IMR-90 (cell line): Measurements from ENCODE around the gene DYSF. TPM values are rescaled to one million over a fixed set of nuclear protein-coding genes. Genes with fewer than 3 reads are reported as not detected.

Experiments used
- ATAC-seq: fragments of 200-7000 bp; cut with Tn5 transposase; 2 replicates; pipeline ENCODE4 v1.9.1; 2020; ENCODE audit warnings: low read depth, mild to moderate bottlenecking, moderate library complexity
- BruUV-seq: library from RNA; stranded (reverse); fragments of 400-500 nt; replicated peaks from 2 replicates; lab custom pipeline; 2021; lab: Mats Ljungman, UMichigan
- CTCF ChIA-PET: fragments of 300-600 bp; formaldehyde crosslinking; extraction: SDS; loops from one replicate; lab custom pipeline; 2021; ENCODE audit warnings: antibody characterized with exemption; lab: Yijun Ruan, JAX
- POLR2A ChIA-PET: fragments of 300-600 bp; sonication (Branson Sonifier 250); formaldehyde crosslinking; loops from one replicate; lab custom pipeline; 2022; ENCODE audit warnings: antibody characterized with exemption; ENCODE audit not compliant: unreplicated experiment; lab: Charles Lee
- DNase-seq: peaks from one replicate; pipeline ENCODE4 v3.0.0; 2013
- H2AFZ ChIP-seq: replicated peaks from 2 replicates; pipeline ENCODE3; 2013; ENCODE audit warnings: low read length, mild to moderate bottlenecking; ENCODE audit not compliant: poor library complexity
- H2AK5ac ChIP-seq: 2 replicates; pipeline ENCODE4 v1.6.1; 2013; ENCODE audit warnings: low read depth, low read length, inconsistent platforms
- H2AK9ac ChIP-seq: replicated peaks from 2 replicates; pipeline ENCODE3; 2013; ENCODE audit warnings: mild to moderate bottlenecking, low read depth, low read length, moderate library complexity; ENCODE audit not compliant: poor library complexity
- H2BK120ac ChIP-seq: 2 replicates; pipeline ENCODE4 v1.6.1; 2013; ENCODE audit warnings: low read depth, low read length, inconsistent platforms
- H2BK15ac ChIP-seq: 3 replicates; pipeline ENCODE4 v1.6.1; 2013; ENCODE audit warnings: low read depth, low read length, inconsistent platforms
- H2BK20ac ChIP-seq: 2 replicates; pipeline ENCODE4 v1.6.1; 2013; ENCODE audit warnings: low read depth, mild to moderate bottlenecking, inconsistent platforms, low read length, moderate library complexity
- H2BK5ac ChIP-seq: 2 replicates; pipeline ENCODE4 v1.6.1; 2013; ENCODE audit warnings: mild to moderate bottlenecking, low read depth, low read length, inconsistent platforms; ENCODE audit not compliant: poor library complexity, severe bottlenecking
- H3K14ac ChIP-seq: replicated peaks from 2 replicates; pipeline ENCODE4 v1.6.1; 2013; ENCODE audit warnings: low read depth, low read length, inconsistent platforms
- H3K18ac ChIP-seq: 2 replicates; pipeline ENCODE4 v1.6.1; 2013; ENCODE audit warnings: low read depth, low read length, control low read depth
- H3K23ac ChIP-seq: 2 replicates; pipeline ENCODE4 v1.6.1; 2013; ENCODE audit warnings: low read depth, low read length, inconsistent platforms
- H3K27ac ChIP-seq: 2 replicates; pipeline ENCODE4 v1.5.1; 2013; ENCODE audit warnings: mild to moderate bottlenecking, control low read depth, low read length; ENCODE audit not compliant: insufficient read depth
- H3K27me3 ChIP-seq: 2 replicates; pipeline ENCODE4 v1.6.1; 2013; ENCODE audit warnings: low read length; ENCODE audit not compliant: control insufficient read depth, insufficient read depth
- H3K36me3 ChIP-seq: 2 replicates; pipeline ENCODE4 v1.6.1; 2013; ENCODE audit warnings: low read length, mixed read lengths; ENCODE audit not compliant: control insufficient read depth, insufficient read depth
- H3K4ac ChIP-seq: 2 replicates; pipeline ENCODE4 v1.6.1; 2013; ENCODE audit warnings: low read depth, low read length, inconsistent platforms
- H3K4me1 ChIP-seq: 2 replicates; pipeline ENCODE4 v1.6.1; 2013; ENCODE audit warnings: low read length, mixed read lengths; ENCODE audit not compliant: control insufficient read depth, insufficient read depth
- H3K4me2 ChIP-seq: 2 replicates; pipeline ENCODE4 v1.6.1; 2013; ENCODE audit warnings: low read depth, mild to moderate bottlenecking, control low read depth, low read length, moderate library complexity
- H3K4me3 ChIP-seq: 2 replicates; pipeline ENCODE4 v1.5.1; 2013; ENCODE audit warnings: low read depth, mild to moderate bottlenecking, control low read depth, low read length, moderate library complexity; ENCODE audit not compliant: insufficient read depth
- H3K56ac ChIP-seq: 2 replicates; pipeline ENCODE4 v1.6.1; 2013; ENCODE audit warnings: low read length, inconsistent platforms; ENCODE audit not compliant: insufficient read depth; ENCODE audit errors: extremely low read depth
- H3K79me1 ChIP-seq, 2 experiments: 2 replicates each; pipeline ENCODE4 v1.6.1; 2013; ENCODE audit warnings: low read length in 2 of 2, inconsistent platforms in 1 of 2, low read depth in 1 of 2
- H3K9ac ChIP-seq: 2 replicates; pipeline ENCODE4 v1.6.1; 2013; ENCODE audit warnings: low read depth, low read length, control low read depth
- H3K9me1 ChIP-seq: 2 replicates; pipeline ENCODE4 v1.6.1; 2013; ENCODE audit warnings: low read length, inconsistent platforms; ENCODE audit not compliant: insufficient read depth
- H3K9me3 ChIP-seq: 2 replicates; pipeline ENCODE4 v1.6.1; 2013; ENCODE audit warnings: low read length; ENCODE audit not compliant: control insufficient read depth, insufficient read depth
- H4K20me1 ChIP-seq: 2 replicates; pipeline ENCODE4 v1.6.1; 2013; ENCODE audit warnings: low read length, inconsistent platforms; ENCODE audit not compliant: insufficient read depth
- H4K5ac ChIP-seq: 2 replicates; pipeline ENCODE4 v1.6.1; 2013; ENCODE audit warnings: mild to moderate bottlenecking, low read depth, low read length, control low read depth
- H4K8ac ChIP-seq, 2 experiments: 2 replicates each; pipeline ENCODE4 v1.6.1; 2013; ENCODE audit warnings: low read depth in 2 of 2, low read length in 2 of 2, control low read depth in 1 of 2, inconsistent platforms in 1 of 2
- H4K91ac ChIP-seq: 2 replicates; pipeline ENCODE4 v1.6.1; 2013; ENCODE audit warnings: low read depth, low read length, inconsistent platforms; ENCODE audit not compliant: insufficient read depth
- BHLHE40 ChIP-seq: fragments of 150-350 bp; IDR thresholded peaks from 2 replicates; pipeline ENCODE4 v1.6.1; 2016; ENCODE audit warnings: mild to moderate bottlenecking, low read depth, low read length
- CHD1 ChIP-seq: IDR thresholded peaks from 2 replicates; pipeline ENCODE4 v1.6.1; 2012; ENCODE audit warnings: low read depth, low read length, improper control_type of control experiment
- FOS ChIP-seq: fragments of 150-350 bp; IDR thresholded peaks from 2 replicates; pipeline ENCODE4 v1.6.1; 2016; ENCODE audit warnings: low read depth, low read length
- MAZ ChIP-seq: IDR thresholded peaks from 2 replicates; pipeline ENCODE4 v1.6.1; 2012; ENCODE audit warnings: low read depth, mild to moderate bottlenecking, low read length, improper control_type of control experiment, moderate library complexity, borderline replicate concordance
- MXI1 ChIP-seq: IDR thresholded peaks from 2 replicates; pipeline ENCODE4 v1.6.1; 2012; ENCODE audit warnings: low read depth, mild to moderate bottlenecking, low read length, moderate library complexity, borderline replicate concordance
- NFE2L2 ChIP-seq: fragments of 150-350 bp; IDR thresholded peaks from 2 replicates; pipeline ENCODE4 v1.6.1; 2016; ENCODE audit warnings: low read depth, mild to moderate bottlenecking, low read length
- RAD21 ChIP-seq: IDR thresholded peaks from 2 replicates; pipeline ENCODE4 v1.6.1; 2012; ENCODE audit warnings: low read length, improper control_type of control experiment
- RCOR1 ChIP-seq: IDR thresholded peaks from 2 replicates; pipeline ENCODE4 v1.6.1; 2012; ENCODE audit warnings: mild to moderate bottlenecking, low read length, improper control_type of control experiment; ENCODE audit not compliant: insufficient replicate concordance
- RFX5 ChIP-seq: IDR thresholded peaks from 2 replicates; pipeline ENCODE4 v1.8.0; 2012; ENCODE audit warnings: low read depth, mild to moderate bottlenecking, low read length, moderate library complexity
- USF2 ChIP-seq: fragments of 150-350 bp; IDR thresholded peaks from 2 replicates; pipeline ENCODE4 v1.6.1; 2017; ENCODE audit warnings: mild to moderate bottlenecking, antibody characterized with exemption, low read length, low read depth
- WGBS, 2 experiments: methylation state at CpG; one replicate each; pipeline versions ENCODE4 v1.1.5 to v1.1.7; 2013; ENCODE audit warnings: missing lambda C conversion rate in 2 of 2; ENCODE audit not compliant: insufficient read length in 1 of 2; ENCODE audit errors: extremely low coverage in 2 of 2; 5-methylcytosine and 5-hydroxymethylcytosine counted together
- dilution Hi-C: fragments of 300-500 bp; cut with HindIII; formaldehyde crosslinking; loops from one replicate; pipeline ENCODE4 v1.14.3; 2018; ENCODE audit warnings: low sequenced_read_pairs; ENCODE audit not compliant: unreplicated experiment
- in situ Hi-C: fragments of 300-500 bp; cut with MboI; formaldehyde crosslinking; loops from 3 replicates; pipeline ENCODE4 v1.14.3; 2019; ENCODE audit warnings: low sequenced_read_pairs, inconsistent platforms, mixed read lengths
- intact Hi-C: fragments of 100-400 bp; cut with micrococcal nuclease; formaldehyde crosslinking; loops from 2 replicates; pipeline ENCODE4 v1.10.0; 2022
- polyA plus RNA-seq, 3 experiments: library from polyadenylated mRNA; depleted of rRNA; stranded (reverse); fragments of >200 nt; gene quantifications; 2 replicates each; pipeline ENCODE4 v1.2.3, GENCODE V29; 2012; ENCODE audit warnings: low replicate concordance in 1 of 3
- total RNA-seq: library from RNA; depleted of rRNA; stranded (reverse); fragments of >200 nt; gene quantifications from 2 replicates; pipeline ENCODE4 v1.2.3, GENCODE V29; 2012
- TF ChIP-seq, protein P1 (sequence below): fragments of 150-350 bp; IDR thresholded peaks from 2 replicates; pipeline ENCODE4 v1.6.1; 2016; ENCODE audit warnings: low read depth, mild to moderate bottlenecking, low read length, moderate library complexity, borderline replicate concordance
- TF ChIP-seq, protein P2 (sequence below): conservative IDR thresholded peaks from 2 replicates; pipeline ENCODE4 v1.5.1; 2012; ENCODE audit warnings: mild to moderate bottlenecking, low read depth, low read length, improper control_type of control experiment

The DYSF gene
- total and polyA plus RNA-seq, 2 of the 4 experiments (the other 2 are of a cell fraction): 0.09 to 0.18 TPM

DNA sequence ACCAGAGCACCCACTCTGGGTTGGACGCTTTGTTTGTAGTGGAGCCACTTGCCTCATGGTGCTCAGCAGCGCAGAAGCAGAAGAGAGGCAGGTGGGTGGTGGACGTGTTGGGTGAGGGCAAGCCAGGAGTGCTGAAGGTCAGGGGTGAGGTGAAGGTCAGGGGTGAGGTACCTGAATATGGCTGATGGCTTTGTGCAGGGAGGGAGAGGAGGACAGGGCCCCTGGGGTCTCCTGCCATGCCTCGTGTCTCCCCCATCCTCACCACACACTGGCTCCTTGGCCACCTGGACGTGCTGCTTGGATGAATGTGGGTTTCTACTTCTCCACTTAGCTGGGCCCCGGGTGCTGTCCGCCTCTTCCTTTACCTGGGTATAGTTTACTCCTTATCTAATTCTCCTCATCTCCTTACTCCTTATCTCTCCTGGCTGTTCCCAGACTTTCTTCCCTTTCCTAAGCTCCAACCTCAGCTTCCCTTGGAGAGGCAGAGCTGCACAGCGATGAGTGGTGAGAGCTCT is 68.1 kb downstream of the DYSF start:
- Histone ChIP-seq H3K4me3 (no peak overlapping the region), H3K23ac (no peak overlapping the region), H3K56ac (no peak overlapping the region), H3K14ac (no peak overlapping the region), H3K9me1 (no peaks in the 10 kb centered on the region), H3K36me3 (no peaks in the 10 kb centered on the region), H4K8ac (no peak overlapping the region), H3K4me2 (no peak overlapping the region), H4K20me1 (no peaks in the 10 kb centered on the region), H3K27ac (no peak overlapping the region), H4K5ac (no peak overlapping the region), H3K9ac (no peak overlapping the region), H2AFZ (no peak overlapping the region), H3K4me1 (no peaks in the 10 kb centered on the region), H3K27me3 (peaks cover 25% of the 10 kb centered on the region), H3K4ac (no peak overlapping the region), H4K91ac (no peak overlapping the region), H2AK5ac (no peak overlapping the region), H3K18ac (no peak overlapping the region), H2BK15ac (no peak overlapping the region), H2BK120ac (no peak overlapping the region), H2BK20ac (no peak overlapping the region), H2BK5ac (no peak overlapping the region), H3K79me1 (no peaks in the 10 kb centered on the region), H2AK9ac (no peak overlapping the region), H3K9me3 (no peaks in the 10 kb centered on the region)
- BruUV-seq: no TSS peak
- in situ Hi-C loops (no loop called here), dilution Hi-C loops (no loop called here), intact Hi-C loops (no loop called here)
- 79% methylated on average over 2 of the region's 8 CpGs; no CpG with 5 or more reads in 1 of the 2 experiments for WGBS, 2 experiments
- ATAC-seq (no peak), DNase-seq (no peak)
- POLR2A ChIA-PET: no interaction called here
- TF ChIP-seq, protein P1, sequence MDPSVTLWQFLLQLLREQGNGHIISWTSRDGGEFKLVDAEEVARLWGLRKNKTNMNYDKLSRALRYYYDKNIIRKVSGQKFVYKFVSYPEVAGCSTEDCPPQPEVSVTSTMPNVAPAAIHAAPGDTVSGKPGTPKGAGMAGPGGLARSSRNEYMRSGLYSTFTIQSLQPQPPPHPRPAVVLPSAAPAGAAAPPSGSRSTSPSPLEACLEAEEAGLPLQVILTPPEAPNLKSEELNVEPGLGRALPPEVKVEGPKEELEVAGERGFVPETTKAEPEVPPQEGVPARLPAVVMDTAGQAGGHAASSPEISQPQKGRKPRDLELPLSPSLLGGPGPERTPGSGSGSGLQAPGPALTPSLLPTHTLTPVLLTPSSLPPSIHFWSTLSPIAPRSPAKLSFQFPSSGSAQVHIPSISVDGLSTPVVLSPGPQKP: no peak
- TF ChIP-seq RFX5 (no peak), BHLHE40 (no peak), NFE2L2 (no peak), CHD1 (no peak), MAZ (no peak), MXI1 (no peak), USF2 (no peak), FOS (no peak), RCOR1 (no peak), RAD21 (no peak)
- TF ChIP-seq, protein P2, sequence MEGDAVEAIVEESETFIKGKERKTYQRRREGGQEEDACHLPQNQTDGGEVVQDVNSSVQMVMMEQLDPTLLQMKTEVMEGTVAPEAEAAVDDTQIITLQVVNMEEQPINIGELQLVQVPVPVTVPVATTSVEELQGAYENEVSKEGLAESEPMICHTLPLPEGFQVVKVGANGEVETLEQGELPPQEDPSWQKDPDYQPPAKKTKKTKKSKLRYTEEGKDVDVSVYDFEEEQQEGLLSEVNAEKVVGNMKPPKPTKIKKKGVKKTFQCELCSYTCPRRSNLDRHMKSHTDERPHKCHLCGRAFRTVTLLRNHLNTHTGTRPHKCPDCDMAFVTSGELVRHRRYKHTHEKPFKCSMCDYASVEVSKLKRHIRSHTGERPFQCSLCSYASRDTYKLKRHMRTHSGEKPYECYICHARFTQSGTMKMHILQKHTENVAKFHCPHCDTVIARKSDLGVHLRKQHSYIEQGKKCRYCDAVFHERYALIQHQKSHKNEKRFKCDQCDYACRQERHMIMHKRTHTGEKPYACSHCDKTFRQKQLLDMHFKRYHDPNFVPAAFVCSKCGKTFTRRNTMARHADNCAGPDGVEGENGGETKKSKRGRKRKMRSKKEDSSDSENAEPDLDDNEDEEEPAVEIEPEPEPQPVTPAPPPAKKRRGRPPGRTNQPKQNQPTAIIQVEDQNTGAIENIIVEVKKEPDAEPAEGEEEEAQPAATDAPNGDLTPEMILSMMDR: no peak
- CTCF ChIA-PET: interaction anchor here (0.6 kb wide), 1 partner anchor 629 kb away, joined by 3 read pairs; no protein-coding TSS in a partner anchor
